ENCODE results near the gene NDUFC2. TPM values are rescaled to one million over a fixed set of nuclear protein-coding genes. Genes with fewer than 3 reads are reported as not detected.
"Not testable (repeated sequence)": the region's sequence is repeated elsewhere in the genome, so short reads cannot be mapped to it uniquely, and the experiment has no call there.

Gene NDUFC2
- total and polyA plus RNA-seq, 2 of the 13 experiments (the other 11 are each of a cell fraction or from before 2014, with no cell fraction given), result 256 to 363 TPM

DNA sequence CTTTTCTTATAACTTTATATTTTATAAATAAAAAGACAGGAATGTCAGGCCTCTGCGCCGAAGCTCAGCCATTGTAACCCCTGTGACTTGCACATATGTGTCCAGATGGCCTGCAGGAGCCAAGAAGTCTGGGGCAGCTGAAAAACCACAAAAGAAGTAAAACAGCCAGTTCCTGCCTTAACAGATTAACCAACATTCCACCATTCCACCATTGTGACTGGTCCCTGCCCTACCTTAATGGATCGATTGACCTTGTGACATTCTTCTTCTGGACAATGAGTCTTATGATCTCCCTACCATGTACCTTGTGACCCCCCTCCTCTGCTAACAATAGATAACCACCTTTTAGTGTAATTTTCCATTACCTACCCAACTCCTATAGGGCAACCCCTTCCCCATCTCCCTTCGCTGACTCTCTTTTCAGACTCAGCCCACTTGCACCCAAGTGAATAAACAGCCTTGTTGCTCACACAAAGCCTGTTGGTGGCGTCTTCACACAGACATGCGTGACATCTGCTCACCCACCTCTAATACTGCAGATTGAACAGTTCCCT is 6.9 kb upstream of the NDUFC2 start (continued):
- TF ChIP-seq MIER3 (CRISPR knock-in tag; IDR thresholded peaks at IDR 0.05; ENCODE audit: borderline replicate concordance), result peak; percentile 95; the same call in 1 of the 2 replicates
- peak; percentile 87 for TF ChIP-seq MIXL1 (CRISPR knock-in tag; IDR thresholded peaks at IDR 0.05)
- TF ChIP-seq HNF4G (IDR thresholded peaks at IDR 0.05; ENCODE audit: borderline replicate concordance, low read depth, low read length), result peak; percentile 62; the same call in 1 of the 2 replicates
- peak; percentile 66; the same call in 1 of the 2 replicates for TF ChIP-seq HNF4G (CRISPR knock-in tag; IDR thresholded peaks at IDR 0.05; ENCODE audit: borderline replicate concordance, low read depth)
- TF ChIP-seq FOXO1 (CRISPR knock-in tag; IDR thresholded peaks at IDR 0.05), result peak; percentile 66
- TF ChIP-seq ZBTB7A (CRISPR knock-in tag; IDR thresholded peaks at IDR 0.05), result peak; percentile 87
- TF ChIP-seq, protein P1, sequence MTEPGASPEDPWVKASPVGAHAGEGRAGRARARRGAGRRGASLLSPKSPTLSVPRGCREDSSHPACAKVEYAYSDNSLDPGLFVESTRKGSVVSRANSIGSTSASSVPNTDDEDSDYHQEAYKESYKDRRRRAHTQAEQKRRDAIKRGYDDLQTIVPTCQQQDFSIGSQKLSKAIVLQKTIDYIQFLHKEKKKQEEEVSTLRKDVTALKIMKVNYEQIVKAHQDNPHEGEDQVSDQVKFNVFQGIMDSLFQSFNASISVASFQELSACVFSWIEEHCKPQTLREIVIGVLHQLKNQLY (CRISPR knock-in tag; IDR thresholded peaks at IDR 0.05), result 0 out of 2 replicates have a peak, but pooled peaks have one; percentile 48
- TF ChIP-seq PHF21A (CRISPR knock-in tag; IDR thresholded peaks at IDR 0.05), result peak; percentile 65
- TF ChIP-seq FOXA3 (CRISPR knock-in tag; IDR thresholded peaks at IDR 0.05), result peak; percentile 92
- peak; percentile 37; the same call in 1 of the 2 replicates for TF ChIP-seq ZSCAN31 (CRISPR knock-in tag; IDR thresholded peaks at IDR 0.05; ENCODE audit: low read depth)
- peak; percentile 39 for TF ChIP-seq HDAC1 (CRISPR knock-in tag; IDR thresholded peaks at IDR 0.05)
- peak; percentile 77 for TF ChIP-seq HNF4A (CRISPR knock-in tag; IDR thresholded peaks at IDR 0.05)
- TF ChIP-seq SMAD3 (CRISPR knock-in tag; IDR thresholded peaks at IDR 0.05), result 0 out of 2 replicates have a peak, but pooled peaks have one; percentile 22
- peak; percentile 86 for TF ChIP-seq CBFB (CRISPR knock-in tag; IDR thresholded peaks at IDR 0.05)
- TF ChIP-seq MAX (IDR thresholded peaks at IDR 0.05), result peak; percentile 69; the same call in 1 of the 2 replicates
- TF ChIP-seq ERF (CRISPR knock-in tag; IDR thresholded peaks at IDR 0.05), result peak; percentile 55; the same call in 1 of the 2 replicates
- peak; percentile 26; the same call in 1 of the 2 replicates for TF ChIP-seq ZNF460 (CRISPR knock-in tag; IDR thresholded peaks at IDR 0.05; ENCODE audit: borderline replicate concordance)
- TF ChIP-seq NR2F2 (IDR thresholded peaks at IDR 0.05; ENCODE audit: borderline replicate concordance, low read depth), result peak; percentile 98
- peak; percentile 54 for TF ChIP-seq YY1 (IDR thresholded peaks at IDR 0.05; ENCODE audit: insufficient read depth, insufficient replicate concordance, low read depth, low read length)
- not testable (repeated sequence) for TF ChIP-seq SOX6 (IDR thresholded peaks at IDR 0.05)
- TF ChIP-seq SOX6 (CRISPR knock-in tag; IDR thresholded peaks at IDR 0.05), result peak; percentile 100
- TF ChIP-seq POLR2A (IDR thresholded peaks at IDR 0.05; ENCODE audit: insufficient read depth in 1 of 2, low read depth in 2 of 2, low read length in 2 of 2), result peak in 1 of 2 experiments; percentile 35; a peak in 1 of 4 replicates
- TF ChIP-seq, protein P2, sequence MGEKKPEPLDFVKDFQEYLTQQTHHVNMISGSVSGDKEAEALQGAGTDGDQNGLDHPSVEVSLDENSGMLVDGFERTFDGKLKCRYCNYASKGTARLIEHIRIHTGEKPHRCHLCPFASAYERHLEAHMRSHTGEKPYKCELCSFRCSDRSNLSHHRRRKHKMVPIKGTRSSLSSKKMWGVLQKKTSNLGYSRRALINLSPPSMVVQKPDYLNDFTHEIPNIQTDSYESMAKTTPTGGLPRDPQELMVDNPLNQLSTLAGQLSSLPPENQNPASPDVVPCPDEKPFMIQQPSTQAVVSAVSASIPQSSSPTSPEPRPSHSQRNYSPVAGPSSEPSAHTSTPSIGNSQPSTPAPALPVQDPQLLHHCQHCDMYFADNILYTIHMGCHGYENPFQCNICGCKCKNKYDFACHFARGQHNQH (CRISPR knock-in tag; IDR thresholded peaks at IDR 0.05), result peak; percentile 91
- peak; percentile 68; the same call in 1 of the 2 replicates for TF ChIP-seq NFKBIZ (CRISPR knock-in tag; IDR thresholded peaks at IDR 0.05)
- TF ChIP-seq GATAD1 (CRISPR knock-in tag; IDR thresholded peaks at IDR 0.05), result peak; percentile 46; the same call in 1 of the 2 replicates
- peak; percentile 63; the same call in 1 of the 2 replicates for TF ChIP-seq ZNF281 (CRISPR knock-in tag; IDR thresholded peaks at IDR 0.05; ENCODE audit: borderline replicate concordance)
- TF ChIP-seq, protein P3, sequence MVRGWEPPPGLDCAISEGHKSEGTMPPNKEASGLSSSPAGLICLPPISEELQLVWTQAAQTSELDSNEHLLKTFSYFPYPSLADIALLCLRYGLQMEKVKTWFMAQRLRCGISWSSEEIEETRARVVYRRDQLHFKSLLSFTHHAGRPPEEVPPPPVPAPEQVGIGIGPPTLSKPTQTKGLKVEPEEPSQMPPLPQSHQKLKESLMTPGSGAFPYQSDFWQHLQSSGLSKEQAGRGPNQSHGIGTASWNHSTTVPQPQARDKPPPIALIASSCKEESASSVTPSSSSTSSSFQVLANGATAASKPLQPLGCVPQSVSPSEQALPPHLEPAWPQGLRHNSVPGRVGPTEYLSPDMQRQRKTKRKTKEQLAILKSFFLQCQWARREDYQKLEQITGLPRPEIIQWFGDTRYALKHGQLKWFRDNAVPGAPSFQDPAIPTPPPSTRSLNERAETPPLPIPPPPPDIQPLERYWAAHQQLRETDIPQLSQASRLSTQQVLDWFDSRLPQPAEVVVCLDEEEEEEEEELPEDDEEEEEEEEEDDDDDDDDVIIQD (CRISPR knock-in tag; IDR thresholded peaks at IDR 0.05; ENCODE audit: low read depth), result peak; percentile 81; the same call in 1 of the 2 replicates
